Measurements from ENCODE around the gene DACT1. TPM values are rescaled to one million over a fixed set of nuclear protein-coding genes. Genes with fewer than 3 reads are reported as not detected.

The DACT1 gene
- total RNA-seq, 1 experiment from 2014 or later: 4.4 TPM

DNA sequence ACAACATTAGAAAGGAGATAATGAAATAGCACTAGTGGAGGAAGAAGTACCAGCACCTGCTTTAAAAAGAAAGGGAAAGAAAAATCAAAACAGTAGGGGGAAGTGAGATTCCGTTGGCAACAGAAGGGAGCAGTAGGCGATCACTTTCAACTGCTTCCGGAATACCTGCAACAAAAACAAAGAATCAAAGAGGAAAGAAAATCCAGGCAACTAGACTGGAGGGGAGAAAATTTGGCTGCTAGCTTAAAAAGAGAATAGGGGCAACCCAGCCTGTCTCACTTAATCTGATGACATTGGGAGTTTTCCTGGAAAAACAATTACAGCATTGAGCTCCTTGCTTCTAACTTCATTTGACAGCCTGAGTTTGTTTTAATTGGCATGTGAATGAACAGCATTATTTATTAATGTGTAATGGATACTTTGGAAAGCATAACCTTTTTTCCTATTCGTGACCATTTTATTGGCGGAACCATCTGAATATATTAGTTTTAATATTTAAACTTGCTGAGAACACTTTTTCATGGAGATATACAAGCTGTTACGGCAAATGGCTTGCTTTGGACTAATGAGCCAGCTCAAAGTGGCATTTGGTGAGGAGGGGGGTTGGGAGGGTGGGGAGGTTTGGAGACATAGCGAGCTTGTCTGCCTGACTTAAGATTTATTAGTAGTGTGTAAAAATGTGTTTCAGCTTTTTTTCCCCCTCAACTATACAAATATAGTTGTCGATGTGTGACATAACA is 2.5 kb upstream of the DACT1 start:
- Histone ChIP-seq H3K9ac (ENCODE audit: extremely low read depth, insufficient read length, low read length) (no peak overlapping the region), H4K20me1 (ENCODE audit: control insufficient read depth, insufficient read depth, insufficient read length) (no peaks in the 10 kb centered on the region), H2BK20ac (ENCODE audit: low read depth, low read length, poor library complexity, severe bottlenecking) (no peak overlapping the region), H4K8ac (replicated peaks; ENCODE audit: insufficient read length, low read depth, low read length) (no peak overlapping the region), H2BK12ac (ENCODE audit: insufficient read length, low read depth, low read length) (no peak overlapping the region), H3K79me1 (ENCODE audit: insufficient read depth, low read depth, low read length, poor library complexity, severe bottlenecking) (no peaks in the 10 kb centered on the region), H2BK5ac (ENCODE audit: insufficient read length, low read length) (no peak overlapping the region), H3K4me1 (ENCODE audit: insufficient read depth, low read length) (peaks cover 14% of the 10 kb centered on the region), H3K23ac (ENCODE audit: insufficient read length, low read depth, low read length) (no peak overlapping the region), H3K27ac (ENCODE audit: insufficient read length, low read depth, low read length) (peak overlapping the region; percentile 75), H2AK5ac (ENCODE audit: insufficient read length, low read length) (no peak overlapping the region), H3K56ac (ENCODE audit: insufficient read length, low read depth, low read length) (no peak overlapping the region), H3K23me2 (ENCODE audit: insufficient read length, low read depth, low read length, poor library complexity, severe bottlenecking) (peaks cover 19% of the 10 kb centered on the region), H3K4ac (ENCODE audit: low read depth, low read length) (no peak overlapping the region), H2BK120ac (ENCODE audit: low read depth, low read length, poor library complexity, severe bottlenecking) (no peak overlapping the region), H3K18ac (ENCODE audit: insufficient read length, low read depth, low read length) (no peak overlapping the region), H2AFZ (ENCODE audit: low read length) (no peak overlapping the region), H3K27me3 (ENCODE audit: insufficient read depth, low read length) (peaks cover 2% of the 10 kb centered on the region; the same call in 1 of the 2 replicates), H3K79me2 (ENCODE audit: insufficient read depth, low read length) (peaks cover 10% of the 10 kb centered on the region; the same call in 1 of the 2 replicates), H3K4me2 (ENCODE audit: insufficient read depth, insufficient read length, low read length) (peak overlapping the region; percentile 9), H2BK15ac (ENCODE audit: low read depth, low read length) (no peak overlapping the region), H3T11ph (ENCODE audit: low read length) (no peak overlapping the region), H3K14ac (ENCODE audit: insufficient read depth, low read length) (no peak overlapping the region), H4K5ac (ENCODE audit: insufficient read length, low read depth, low read length) (no peak overlapping the region), H4K91ac (ENCODE audit: insufficient read length, low read depth, low read length) (no peak overlapping the region), H3K9me3 (ENCODE audit: control insufficient read depth, low read depth, low read length) (no peaks in the 10 kb centered on the region)
- Mint-ChIP-seq H3K4me1 (peaks cover 56 to 61% of the 10 kb centered on the region in 2 experiments), H3K4me3 (peak overlapping the region in 1 of 2 experiments; percentile 36; a peak in 2 of 5 replicates), H3K9me3 (no peaks in the 10 kb centered on the region; a peak in 2 of 5 replicates), H3K27me3 (ENCODE audit: low read depth) (peaks cover 81% of the 10 kb centered on the region), H3K36me3 (ENCODE audit: insufficient read depth in 1 of 3, low read depth in 3 of 3) (no peaks in the 10 kb centered on the region; a peak in 1 of 7 replicates), H3K27ac (peak overlapping the region in 1 of 3 experiments; percentile 62; a peak in 1 of 7 replicates)
- TF ChIP-seq, protein P1, sequence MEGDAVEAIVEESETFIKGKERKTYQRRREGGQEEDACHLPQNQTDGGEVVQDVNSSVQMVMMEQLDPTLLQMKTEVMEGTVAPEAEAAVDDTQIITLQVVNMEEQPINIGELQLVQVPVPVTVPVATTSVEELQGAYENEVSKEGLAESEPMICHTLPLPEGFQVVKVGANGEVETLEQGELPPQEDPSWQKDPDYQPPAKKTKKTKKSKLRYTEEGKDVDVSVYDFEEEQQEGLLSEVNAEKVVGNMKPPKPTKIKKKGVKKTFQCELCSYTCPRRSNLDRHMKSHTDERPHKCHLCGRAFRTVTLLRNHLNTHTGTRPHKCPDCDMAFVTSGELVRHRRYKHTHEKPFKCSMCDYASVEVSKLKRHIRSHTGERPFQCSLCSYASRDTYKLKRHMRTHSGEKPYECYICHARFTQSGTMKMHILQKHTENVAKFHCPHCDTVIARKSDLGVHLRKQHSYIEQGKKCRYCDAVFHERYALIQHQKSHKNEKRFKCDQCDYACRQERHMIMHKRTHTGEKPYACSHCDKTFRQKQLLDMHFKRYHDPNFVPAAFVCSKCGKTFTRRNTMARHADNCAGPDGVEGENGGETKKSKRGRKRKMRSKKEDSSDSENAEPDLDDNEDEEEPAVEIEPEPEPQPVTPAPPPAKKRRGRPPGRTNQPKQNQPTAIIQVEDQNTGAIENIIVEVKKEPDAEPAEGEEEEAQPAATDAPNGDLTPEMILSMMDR (conservative IDR thresholded peaks at IDR 0.05): 0 out of 3 replicates have a peak, but pooled peaks have one; percentile 10
- no CpG with 5 or more reads among the region's 8 CpGs for WGBS (ENCODE audit: extremely low coverage, insufficient read length, low lambda C conversion rate)
- no peak for DNase-seq
